HG03108 (cell line): Measurements from ENCODE around the gene CHST15.
"Not testable (repeated sequence)": the region's sequence is repeated elsewhere in the genome, so short reads cannot be mapped to it uniquely, and the experiment has no call there.

Experiments
- ATAC-seq: cut with Tn5 transposase; IDR thresholded peaks from one replicate; pipeline ENCODE4 v1.9.1; 2021; ENCODE audit warnings: moderate library complexity; ENCODE audit not compliant: unreplicated experiment

CHST15 gene

GRCh38 chr10:124099604-124100003 lies 6.2 kb upstream of the CHST15 start:
- no peak for ATAC-seq

GRCh38 chr10:124098575-124098974 lies 5.2 kb upstream of the CHST15 start:
- no peak for ATAC-seq

GRCh38 chr10:124097883-124098282 lies 4.5 kb upstream of the CHST15 start:
- no peak for ATAC-seq

GRCh38 chr10:124096494-124096893 lies 3.1 kb upstream of the CHST15 start:
- no peak for ATAC-seq

GRCh38 chr10:124095801-124096200 lies 2.4 kb upstream of the CHST15 start:
- not testable (repeated sequence) for ATAC-seq

- no peak for ATAC-seq
Measured at GRCh38 chr10:124095096-124095495, 1.7 kb upstream of the CHST15 start.

- ATAC-seq: no peak
Measured at GRCh38 chr10:124094419-124094785, 1.0 kb upstream of the CHST15 start.

GRCh38 chr10:124093774-124094418 lies 498 bp upstream of the CHST15 start:
- not testable (repeated sequence) for ATAC-seq

GRCh38 chr10:124092250-124092859 lies 1.0 kb downstream of the CHST15 start:
- ATAC-seq: peak; percentile 47

- ATAC-seq: no peak
Measured at GRCh38 chr10:124091646-124092249, 1.6 kb downstream of the CHST15 start.

- ATAC-seq: no peak
Measured at GRCh38 chr10:124090601-124091209, 2.7 kb downstream of the CHST15 start.

- no peak for ATAC-seq
Measured at GRCh38 chr10:124089859-124090258, 3.5 kb downstream of the CHST15 start.

- no peak for ATAC-seq
Measured at GRCh38 chr10:124088915-124089314, 4.5 kb downstream of the CHST15 start.

- ATAC-seq: no peak
Measured at GRCh38 chr10:124087672-124088634, 5.4 kb downstream of the CHST15 start.

GRCh38 chr10:124086787-124087671 lies 6.4 kb downstream of the CHST15 start:
- ATAC-seq: no peak

- no peak for ATAC-seq
Measured at GRCh38 chr10:124086097-124086710, 7.2 kb downstream of the CHST15 start.

GRCh38 chr10:124085680-124086079 lies 7.7 kb downstream of the CHST15 start:
- no peak for ATAC-seq

- ATAC-seq: no peak
Measured at GRCh38 chr10:124084708-124085107, 8.7 kb downstream of the CHST15 start.

- no peak for ATAC-seq
Measured at GRCh38 chr10:124083740-124084397, 9.5 kb downstream of the CHST15 start.
